ENCODE results near the gene PTMS.
A peak's percentile ranks its signal among the peaks of the same experiment; 100 is the strongest.
"Not testable (repeated sequence)": the region's sequence is repeated elsewhere in the genome, so short reads cannot be mapped to it uniquely, and the experiment has no call there.

Gene PTMS

DNA sequence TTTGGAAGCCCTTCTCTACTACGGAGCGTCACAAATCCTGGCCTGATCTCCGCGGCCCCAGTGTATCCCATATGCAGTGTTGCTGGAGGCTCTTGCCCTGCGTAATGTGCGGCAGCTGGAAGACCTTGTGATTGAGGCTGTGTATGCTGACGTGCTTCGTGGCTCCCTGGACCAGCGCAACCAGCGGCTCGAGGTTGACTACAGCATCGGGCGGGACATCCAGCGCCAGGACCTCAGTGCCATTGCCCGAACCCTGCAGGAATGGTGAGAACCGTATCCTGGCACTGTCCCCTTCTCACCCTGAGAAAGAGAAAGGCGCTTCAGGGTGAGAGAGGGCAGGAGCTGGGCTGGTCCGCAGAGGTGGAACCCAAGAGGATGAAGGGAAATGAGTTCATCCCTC lies 37.0 kb upstream of the PTMS start:
- H3K4me3 ChIP-seq (ENCODE audit: low read depth, low read length) = no peak overlapping the region
- no peak for DNase-seq (ENCODE audit: low read depth)
- no peak for TF ChIP-seq CTCF (IDR thresholded peaks at IDR 0.05; ENCODE audit: low read depth, low read length, missing control alignments)

- peak; percentile 36 for TF ChIP-seq CTCF (IDR thresholded peaks at IDR 0.05; ENCODE audit: low read depth, low read length, missing control alignments)
- DNase-seq (ENCODE audit: low read depth) = no peak
- H3K4me3 ChIP-seq (ENCODE audit: low read depth, low read length) = no peak overlapping the region
Measured at GRCh38 chr12:6730169-6730568, 36.0 kb upstream of the PTMS start.

- no peak overlapping the region for H3K4me3 ChIP-seq (ENCODE audit: low read depth, low read length)
- no peak for DNase-seq (ENCODE audit: low read depth)
- no peak for TF ChIP-seq CTCF (IDR thresholded peaks at IDR 0.05; ENCODE audit: low read depth, low read length, missing control alignments)
Measured at GRCh38 chr12:6734506-6735387, 31.4 kb upstream of the PTMS start.

- peak; percentile 62 for TF ChIP-seq CTCF (IDR thresholded peaks at IDR 0.05; ENCODE audit: low read depth, low read length, missing control alignments)
- no peak overlapping the region for H3K4me3 ChIP-seq (ENCODE audit: low read depth, low read length)
- DNase-seq (ENCODE audit: low read depth) = no peak
Measured at GRCh38 chr12:6735448-6736191, 30.5 kb upstream of the PTMS start.

- DNase-seq (ENCODE audit: low read depth) = no peak
- TF ChIP-seq CTCF (IDR thresholded peaks at IDR 0.05; ENCODE audit: low read depth, low read length, missing control alignments) = no peak
- no peak overlapping the region for H3K4me3 ChIP-seq (ENCODE audit: low read depth, low read length)
Measured at GRCh38 chr12:6736754-6737153, 29.4 kb upstream of the PTMS start.

DNA sequence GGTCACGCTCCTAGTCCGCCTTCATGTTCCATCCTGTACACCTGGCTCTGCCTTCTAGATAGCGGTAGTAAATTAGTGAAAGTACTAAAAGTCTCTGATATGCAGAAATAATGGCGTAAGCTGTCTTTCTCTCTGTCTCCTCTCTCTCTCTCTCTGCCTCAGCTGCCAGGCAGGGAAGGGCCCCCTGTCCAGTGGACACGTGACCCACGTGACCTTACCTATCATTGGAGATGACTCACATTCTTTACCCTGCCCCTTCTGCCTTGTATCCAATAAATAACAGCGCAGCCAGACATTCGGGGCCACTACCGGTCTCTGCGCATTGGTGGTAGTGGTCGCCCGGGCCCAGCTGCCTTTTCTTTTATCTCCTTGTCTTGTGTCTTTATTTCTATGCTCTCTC lies 24.1 kb upstream of the PTMS start:
- not testable (repeated sequence) for DNase-seq (ENCODE audit: low read depth); H3K4me3 ChIP-seq (ENCODE audit: low read depth, low read length)

GRCh38 chr12:6742834-6743233 lies 23.3 kb upstream of the PTMS start:
- H3K4me3 ChIP-seq (ENCODE audit: low read depth, low read length) = no peak overlapping the region
- DNase-seq (ENCODE audit: low read depth) = no peak
- TF ChIP-seq CTCF (IDR thresholded peaks at IDR 0.05; ENCODE audit: low read depth, low read length, missing control alignments) = no peak

DNA sequence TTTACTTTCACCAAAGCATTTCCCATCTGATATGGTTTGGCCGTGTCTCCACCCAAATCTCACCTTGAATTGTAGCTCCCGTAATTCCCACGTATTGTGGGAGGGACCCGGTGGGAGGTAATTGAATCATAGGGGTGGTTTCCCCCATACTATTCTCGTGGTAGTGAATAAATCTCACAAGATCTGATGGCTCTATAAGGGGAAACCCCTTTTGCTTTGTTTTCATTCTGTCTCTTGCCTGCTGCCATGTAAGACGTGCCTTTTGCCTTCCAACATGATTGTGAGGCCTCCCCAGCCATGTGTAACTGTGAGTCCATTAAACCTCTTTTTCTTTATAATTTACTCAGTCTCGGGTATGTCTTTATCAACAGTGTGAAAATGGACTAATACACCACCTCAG lies 22.9 kb upstream of the PTMS start:
- H3K4me3 ChIP-seq (ENCODE audit: low read depth, low read length); DNase-seq (ENCODE audit: low read depth): not testable (repeated sequence)
